Activated effector memory CD4-positive, alpha-beta T cell treated with anti-CD3 and anti-CD28 coated beads, Interleukin-2, amount 50 U/mL, for 16 hours (primary cell): Measurements from ENCODE around the gene GRXCR1.

Experiments used
- DNase-seq: peaks from one replicate; pipeline ENCODE4 v3.0.0-alpha.2; 2020

The GRXCR1 gene

DNA sequence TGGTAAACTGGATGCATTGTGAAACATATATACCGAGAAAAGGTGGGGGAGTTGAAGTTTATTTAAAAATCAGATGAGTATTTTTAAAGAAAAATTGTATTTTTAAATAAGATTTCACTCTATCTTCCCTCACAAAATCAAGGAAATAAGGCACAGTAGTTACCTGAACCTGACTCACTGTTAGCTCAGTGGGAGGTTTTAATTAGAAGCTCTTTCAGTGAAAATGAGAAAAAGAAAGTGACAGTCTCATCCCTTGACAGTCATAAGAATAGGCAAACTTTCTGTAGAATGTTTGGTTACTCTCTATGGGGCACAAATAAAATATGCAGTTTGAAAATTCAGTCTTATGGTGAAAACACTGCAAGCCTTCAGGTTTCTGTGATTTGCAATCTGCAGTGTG, 49.7 kb downstream of the GRXCR1 start:
- DNase-seq, result no peak

DNA sequence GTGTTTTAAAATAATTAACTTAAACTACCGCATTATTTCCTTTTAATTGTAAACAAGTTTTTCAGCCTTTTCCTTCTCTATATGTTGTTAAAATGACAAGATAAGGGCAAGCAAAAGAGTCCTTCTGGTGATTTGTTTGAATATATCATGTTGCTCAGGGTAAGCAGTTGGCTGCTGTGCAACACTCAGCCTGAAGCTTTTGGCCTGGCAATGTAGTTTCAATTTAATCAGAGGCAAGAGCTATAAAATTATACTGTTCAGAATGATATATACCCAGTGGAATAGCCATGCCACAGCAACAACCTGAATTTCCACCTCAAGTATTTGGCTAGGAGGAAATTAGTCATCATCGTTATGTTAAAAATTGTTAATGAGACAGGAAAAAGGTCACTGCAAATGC, 53.4 kb downstream of the GRXCR1 start:
- DNase-seq, result no peak

DNA sequence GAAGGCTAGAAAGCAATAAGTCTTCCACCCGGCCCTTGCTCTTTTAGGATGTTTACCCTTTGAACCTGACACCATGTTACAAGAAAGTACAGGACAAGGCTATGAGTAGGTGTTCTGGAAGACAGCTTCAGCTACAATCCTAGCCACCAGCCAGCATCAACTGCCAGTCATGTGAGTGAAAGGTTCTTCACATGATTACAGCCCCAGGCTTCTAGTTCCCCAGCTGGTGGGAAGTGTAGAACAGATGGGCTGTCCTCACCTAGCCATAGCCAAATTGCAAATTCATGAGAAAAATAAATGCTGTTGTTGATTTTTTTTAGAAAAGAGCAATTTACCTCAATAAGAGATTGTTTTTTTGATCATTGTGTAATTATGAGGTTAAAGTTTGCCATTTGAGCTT, 60.8 kb downstream of the GRXCR1 start:
- no peak for DNase-seq

DNA sequence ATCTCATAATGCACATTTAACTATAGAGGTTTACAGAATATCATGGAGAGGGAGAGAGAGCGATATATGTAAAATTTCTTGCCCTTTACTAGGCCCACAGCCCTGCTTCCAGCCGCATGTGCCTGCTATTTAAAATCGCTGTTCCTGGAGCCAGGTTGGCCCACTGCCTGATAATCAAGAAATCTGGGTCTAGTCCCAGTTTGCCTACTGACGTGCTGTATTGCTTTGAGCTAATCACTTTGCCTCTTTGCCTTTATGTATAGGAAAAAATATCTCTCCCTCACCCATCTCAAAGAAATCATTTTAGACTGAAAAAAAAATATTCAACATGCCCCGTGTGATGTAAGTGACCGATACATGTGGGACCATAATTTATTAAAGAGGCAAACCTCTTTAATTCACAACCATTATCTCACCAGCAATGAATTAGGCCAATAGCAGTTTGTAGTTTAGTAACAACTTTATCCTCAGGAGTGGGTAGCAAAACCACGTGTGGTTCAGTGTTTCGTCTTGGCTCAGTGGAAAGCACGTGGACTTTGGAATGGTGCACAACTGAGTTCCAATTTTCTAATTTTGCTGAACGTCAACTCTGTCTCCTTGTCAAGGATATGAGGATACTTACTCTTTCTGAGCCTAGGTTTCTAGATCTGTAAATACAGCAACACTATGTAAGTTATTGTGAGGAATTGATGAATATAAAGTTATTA, 62.6 kb downstream of the GRXCR1 start:
- no peak for DNase-seq

DNA sequence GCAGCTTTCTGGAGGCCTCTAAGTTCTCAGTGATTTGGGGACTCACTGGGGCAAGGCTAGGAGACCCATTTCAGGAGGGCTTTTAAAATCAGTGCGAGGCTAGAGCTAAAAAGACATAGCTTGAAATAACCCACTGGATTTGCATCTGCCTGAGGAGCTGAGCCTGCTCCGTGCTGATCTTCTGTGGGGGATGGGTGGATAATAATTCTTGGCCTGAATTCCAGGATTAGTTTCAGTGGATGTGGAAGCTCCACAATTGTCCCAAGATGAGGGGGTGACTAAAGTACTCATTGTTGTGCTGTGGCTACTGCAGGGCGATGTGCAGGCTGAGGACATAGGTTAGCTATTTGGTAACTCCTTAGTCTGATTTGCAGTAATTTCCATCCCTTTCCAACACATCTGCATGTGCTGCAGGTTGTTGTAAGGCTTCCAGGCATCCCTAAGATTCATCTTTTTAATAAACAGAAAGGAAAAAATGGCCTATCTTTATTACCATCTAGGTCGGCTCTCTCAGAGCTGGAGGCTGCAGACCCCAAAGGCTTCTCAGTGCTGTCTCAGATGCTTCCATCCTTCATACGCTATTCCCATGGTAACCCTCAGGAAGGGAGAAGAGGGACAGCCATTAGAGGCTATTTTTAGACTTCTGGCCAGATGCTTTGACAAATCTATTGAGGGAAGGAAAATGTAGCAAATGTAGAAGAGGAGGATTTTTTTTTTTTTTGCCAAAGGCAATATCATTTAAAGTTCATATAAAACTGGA, 63.4 kb downstream of the GRXCR1 start:
- no peak for DNase-seq

DNA sequence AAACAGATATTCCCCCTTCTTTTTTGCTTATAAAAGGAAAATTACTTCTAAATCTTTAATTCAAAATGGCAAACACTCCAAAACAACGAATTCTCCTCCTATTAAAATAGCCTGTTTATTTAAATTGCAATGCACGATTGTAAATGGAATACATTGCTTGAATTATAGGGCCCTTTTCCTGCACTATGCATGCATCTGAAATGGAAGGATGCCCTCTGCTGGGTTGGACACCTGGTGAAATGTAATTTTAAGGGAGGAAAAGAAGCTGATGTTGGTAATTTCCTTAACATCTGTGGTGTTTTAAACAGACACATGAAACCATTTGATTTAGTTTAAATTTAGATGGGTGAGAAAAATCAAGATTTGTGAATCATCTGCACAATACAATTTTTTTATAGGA, 72.8 kb downstream of the GRXCR1 start:
- no peak for DNase-seq

DNA sequence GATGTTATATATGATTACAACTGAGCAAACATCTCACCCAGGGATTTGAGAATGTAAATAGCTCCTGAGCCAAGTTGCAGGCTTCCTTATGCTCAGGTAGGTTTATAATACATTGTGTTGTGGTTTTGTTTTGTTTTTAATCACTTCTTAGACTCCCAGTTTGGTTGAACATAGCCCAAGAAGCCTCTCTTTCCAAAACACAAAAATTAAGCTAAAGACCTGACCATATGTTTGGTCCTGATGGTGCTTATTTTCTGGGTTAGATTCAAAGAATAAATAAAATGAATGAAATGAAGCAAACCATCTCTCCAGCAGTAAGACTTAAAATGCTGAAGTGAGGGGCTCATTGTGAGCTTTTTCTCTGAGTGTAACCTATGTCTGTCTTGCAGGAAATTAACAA, 93.5 kb downstream of the GRXCR1 start:
- no peak for DNase-seq

DNA sequence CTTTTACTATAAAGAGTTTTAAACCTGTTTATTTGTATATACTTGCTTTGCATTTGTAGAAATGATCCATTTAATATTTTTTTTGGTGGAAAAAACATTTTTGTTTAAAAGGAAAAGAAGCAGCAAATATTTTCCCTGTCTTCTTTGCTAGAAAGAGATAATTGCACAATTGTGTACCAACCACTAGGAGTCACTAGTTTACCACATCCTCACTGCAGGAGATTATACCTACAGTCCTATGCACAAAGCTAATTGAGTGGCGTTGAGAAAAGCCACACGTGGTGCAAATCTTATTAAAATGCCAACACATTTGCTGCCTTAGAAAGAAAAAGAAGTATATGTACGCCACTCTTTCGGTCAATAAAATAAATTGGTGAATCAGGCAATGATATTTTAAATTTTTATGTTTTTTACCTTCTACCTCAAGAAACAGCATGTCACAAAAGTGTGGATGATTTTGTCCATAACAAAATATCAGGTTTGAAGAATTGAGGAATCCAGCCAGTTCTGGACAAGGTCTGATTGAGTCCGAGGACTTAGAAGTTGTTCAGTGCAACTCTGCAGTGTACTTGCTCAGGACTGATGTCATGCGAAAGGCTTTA, 102.9 kb downstream of the GRXCR1 start:
- DNase-seq, result no peak

DNA sequence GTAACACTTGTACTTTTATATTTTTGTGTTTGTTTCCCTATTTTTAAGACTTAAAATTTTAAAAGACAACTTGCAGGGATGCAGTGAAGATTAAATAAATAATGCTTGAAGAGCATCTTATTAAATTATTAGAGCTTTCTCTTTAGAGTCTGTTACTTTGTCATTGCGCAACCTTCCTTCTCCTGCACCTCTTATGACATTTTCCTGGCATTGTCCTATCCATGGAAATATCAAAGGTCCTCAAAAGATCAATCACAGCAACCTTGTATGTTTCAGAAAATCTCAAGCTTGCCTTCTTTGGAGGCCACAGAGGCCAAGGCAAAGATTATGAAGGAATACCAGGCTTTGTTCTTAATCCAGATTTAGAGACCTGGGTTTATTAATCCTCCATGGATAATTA, 116.3 kb downstream of the GRXCR1 start:
- DNase-seq, result no peak

DNA sequence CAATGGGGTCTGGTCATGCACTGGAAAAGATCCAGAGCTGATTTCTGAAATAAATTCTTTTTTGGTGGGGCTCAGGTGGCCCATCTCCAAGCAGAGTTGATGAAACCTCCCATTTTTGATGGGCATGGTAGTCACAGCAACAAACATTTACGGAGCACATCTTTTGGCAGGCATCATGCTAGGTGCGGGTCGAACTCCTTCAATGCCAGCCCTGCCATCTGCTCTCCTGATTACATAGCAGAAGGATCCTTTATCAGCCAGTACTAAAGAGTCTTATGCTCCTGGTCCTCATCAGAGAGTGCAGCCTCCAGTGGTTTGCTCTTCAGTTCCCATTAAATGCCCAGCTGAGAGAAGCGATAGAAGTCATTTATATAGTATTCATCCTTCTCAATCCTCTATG, 121.7 kb downstream of the GRXCR1 start:
- no peak for DNase-seq

DNA sequence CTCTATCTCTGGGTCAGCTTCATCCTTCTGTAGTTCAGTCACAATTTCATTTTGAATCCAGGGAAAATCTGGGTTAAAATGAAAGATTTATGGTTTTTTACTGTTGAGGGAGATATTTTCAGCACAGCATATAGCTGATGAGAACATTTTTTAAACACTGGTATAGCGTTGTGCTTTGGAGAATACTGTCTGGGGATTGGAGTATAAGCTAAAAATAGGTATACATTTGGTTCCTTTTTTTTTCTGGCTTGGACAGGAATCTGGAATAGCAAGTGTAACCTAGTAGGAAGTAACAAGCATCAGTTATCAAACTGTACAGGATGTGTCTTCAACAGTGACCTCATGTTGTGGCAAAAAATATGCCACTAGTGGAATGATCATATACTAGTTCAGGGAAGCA, 149.1 kb downstream of the GRXCR1 start:
- DNase-seq, result no peak

DNA sequence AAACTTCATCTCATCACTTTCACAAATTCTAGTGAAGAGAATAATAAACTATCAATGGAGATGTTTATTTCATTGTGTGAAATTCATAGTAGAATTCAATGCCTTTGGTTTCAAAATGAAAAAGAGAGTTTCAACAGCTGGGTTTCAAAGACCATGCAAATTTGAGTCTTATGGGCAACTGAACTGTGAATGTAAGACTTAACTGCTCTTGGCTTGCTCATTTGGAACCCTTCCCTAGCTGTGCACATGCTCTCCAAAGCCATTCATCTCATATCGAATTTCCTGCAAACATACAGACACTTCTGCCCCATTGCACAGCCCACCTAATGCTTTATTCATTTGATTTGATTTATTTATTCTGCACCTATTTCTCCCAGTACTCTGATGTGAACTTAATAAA, 154.5 kb downstream of the GRXCR1 start:
- no peak for DNase-seq

DNA sequence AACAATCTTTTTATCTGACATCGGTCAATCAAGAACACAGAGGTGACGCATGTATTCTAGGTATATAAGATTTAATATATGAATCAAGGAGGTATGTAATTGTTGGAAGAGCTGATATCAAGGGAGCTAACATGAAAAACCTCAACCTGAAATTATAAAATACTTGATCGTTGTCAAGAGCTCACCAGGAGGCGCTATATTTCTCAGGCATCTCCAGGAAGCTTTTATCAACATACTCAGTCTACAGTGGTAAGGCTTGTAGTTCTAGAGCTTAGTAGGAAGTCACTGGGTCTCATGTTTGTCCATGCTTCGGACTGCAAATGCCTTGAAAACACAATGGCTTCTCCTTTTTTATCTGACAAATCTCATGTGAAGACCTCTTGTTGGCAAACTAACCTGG, 156.1 kb downstream of the GRXCR1 start:
- no peak for DNase-seq

DNA sequence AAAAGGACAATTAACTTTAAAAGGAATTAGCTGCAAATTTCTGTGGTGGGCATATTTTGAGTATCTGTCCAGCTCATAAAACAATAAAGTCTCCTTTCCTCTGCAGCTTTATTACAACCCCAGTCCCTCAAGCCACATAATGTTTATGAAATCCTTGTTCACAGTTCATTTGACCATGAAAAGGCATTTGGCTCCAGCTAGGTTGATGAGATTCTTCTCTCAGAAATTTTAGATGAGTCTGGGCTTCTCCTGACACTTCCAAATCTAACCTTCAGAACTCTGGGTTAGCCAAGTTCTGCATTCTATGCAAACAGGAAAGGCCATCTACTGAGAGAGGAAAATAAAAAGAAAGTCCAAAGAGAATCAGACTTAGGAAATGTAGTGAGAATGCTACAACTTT, 156.8 kb downstream of the GRXCR1 start:
- DNase-seq, result no peak

DNA sequence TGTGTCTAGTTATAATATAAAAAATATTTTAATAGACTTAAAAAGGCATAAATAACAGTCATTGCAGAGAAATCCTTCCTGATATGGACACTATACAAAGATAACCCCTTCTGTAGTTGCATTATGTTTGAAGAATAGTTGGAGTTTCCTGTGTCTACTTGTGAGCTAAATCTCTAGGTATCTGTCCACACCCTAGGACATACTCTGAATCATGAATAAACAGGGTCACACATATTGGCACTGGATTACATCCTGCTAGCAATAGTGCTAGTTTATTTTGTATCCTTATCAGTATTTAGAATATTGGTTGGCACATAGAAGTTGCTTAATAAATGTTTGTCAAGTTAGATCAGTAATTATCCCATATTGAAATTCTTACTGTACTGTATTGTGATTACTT, 173.9 kb downstream of the GRXCR1 start:
- DNase-seq, result no peak

DNA sequence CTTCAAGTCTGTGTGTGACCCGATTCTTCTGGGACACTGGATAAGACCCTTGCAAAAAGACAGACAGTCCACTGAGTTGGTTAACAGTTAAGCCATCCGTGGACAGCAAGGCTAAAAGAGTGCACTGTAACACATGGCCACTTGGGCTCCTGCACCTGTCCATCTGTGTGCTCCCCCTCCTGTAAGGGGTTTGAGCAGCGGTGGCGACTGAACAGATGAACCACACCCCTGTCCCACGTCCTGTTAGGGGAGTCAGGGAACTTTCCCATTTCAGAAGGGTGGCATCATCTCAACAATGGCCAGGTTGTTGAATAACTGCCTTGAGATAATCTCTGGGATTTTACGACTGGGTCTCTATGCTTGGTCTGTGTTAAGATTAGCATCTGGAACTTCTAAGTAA, 178.6 kb downstream of the GRXCR1 start:
- DNase-seq, result no peak
